Activated CD8-positive, alpha-beta memory T cell treated with anti-CD3 and anti-CD28 coated beads, Interleukin-2, amount 50 U/mL, for 24 hours (primary cell): Measurements from ENCODE around the gene SEC14L1.
"Not testable (repeated sequence)": the region's sequence is repeated elsewhere in the genome, so short reads cannot be mapped to it uniquely, and the experiment has no call there.

Source experiments
- DNase-seq: peaks from one replicate; pipeline ENCODE4 v3.0.0-alpha.2; 2020; ENCODE audit errors: extremely low read depth

The SEC14L1 gene

GRCh38 chr17:77237232-77238008 is 96.7 kb downstream of the SEC14L1 start:
- DNase-seq, result no peak

- no peak for DNase-seq
Observed at GRCh38 chr17:77240976-77241375, 100.2 kb downstream of the SEC14L1 start.

- DNase-seq, result no peak
Observed at GRCh38 chr17:77242118-77242851, 101.5 kb downstream of the SEC14L1 start.

GRCh38 chr17:77245162-77245926 is 104.6 kb downstream of the SEC14L1 start:
- DNase-seq, result no peak

DNA sequence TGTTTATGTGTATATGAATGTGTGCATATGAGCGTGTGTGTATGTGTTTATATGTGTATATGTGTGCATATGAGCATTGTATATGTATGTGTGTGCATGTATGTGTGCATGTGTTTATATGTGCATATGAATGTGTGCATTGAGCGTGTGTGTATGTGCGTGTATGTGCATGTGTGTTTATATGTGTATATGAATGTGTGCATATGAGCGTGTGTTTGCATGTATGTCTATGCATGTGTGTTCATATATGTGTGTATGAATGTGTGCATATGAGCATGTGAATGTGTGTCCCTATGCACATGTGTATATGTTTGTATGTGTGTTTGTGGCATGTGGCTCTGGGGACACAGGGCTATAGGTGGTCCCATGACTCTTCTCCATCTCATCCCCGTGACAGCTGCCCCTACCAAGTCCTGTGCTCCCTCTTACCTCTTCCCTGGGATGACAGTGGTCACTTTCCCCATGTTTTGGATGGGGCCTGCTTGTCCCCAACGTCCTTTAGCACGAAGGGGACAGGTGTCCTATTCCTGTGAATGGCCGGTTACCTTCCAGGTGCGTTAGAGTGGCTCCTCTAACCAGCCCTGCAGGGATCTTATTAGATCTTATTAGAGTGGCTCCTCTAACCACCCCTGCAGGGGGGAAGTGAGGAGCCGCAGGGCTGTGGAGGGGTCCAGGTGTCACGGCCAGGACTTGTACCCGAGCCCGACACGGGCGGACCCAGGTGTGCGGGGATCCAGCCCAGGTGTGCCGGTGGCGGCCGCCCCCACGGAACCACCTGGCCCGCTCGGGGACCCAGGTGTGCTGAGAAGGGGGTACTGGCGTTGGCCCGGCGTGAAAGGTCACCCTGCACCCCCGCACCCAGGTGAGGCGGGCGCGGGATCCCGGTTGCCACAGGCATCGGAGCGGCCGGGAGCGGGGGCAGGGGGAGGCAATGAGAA is 105.6 kb downstream of the SEC14L1 start:
- DNase-seq, result no peak

DNA sequence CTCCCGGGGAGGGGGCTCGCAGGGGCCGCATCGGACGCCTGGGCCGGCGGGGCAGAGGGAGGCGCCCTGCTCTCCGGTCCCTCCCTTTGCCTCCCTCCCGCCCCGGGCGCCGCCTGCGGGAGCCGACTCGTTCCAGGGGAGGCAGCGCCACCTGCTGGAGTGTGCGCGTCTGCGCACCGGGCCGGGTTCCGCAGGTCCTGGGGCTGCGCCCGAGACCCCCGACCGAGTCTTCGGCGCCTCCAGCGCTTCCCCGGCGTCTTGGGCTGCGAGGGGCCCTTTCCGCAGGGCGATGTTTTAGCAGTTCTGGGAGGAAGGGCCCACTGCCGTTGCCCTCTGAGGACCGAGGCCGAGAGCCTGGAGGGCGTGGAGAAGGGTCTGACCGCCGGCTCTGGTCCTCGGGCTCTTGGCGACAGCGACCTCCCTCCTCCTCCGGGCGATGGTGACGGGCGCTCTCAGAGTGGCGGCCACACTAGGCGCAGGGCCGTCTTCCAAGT is 106.3 kb downstream of the SEC14L1 start:
- peak; percentile 54 for DNase-seq

DNA sequence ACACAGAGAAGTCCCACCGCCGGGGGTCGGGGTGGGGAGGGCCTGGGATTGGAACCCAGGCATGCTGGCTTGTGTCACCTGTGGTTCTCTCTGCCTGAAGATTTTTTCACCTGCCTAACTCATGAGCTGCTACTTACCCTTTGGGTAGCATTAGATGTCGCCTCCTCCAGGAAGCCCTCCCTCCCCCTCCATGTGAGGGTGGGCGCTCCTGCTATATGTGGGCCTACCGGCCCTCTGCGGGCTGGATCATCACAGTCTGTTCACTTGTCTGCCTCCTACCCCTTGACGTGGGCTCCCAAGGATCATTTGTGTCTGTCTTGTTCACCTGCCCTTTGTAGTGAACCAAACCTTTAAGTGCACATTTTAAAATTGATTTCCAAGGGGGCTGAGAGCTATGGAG is 106.8 kb downstream of the SEC14L1 start:
- DNase-seq, result no peak

- DNase-seq, result no peak
Observed at GRCh38 chr17:77248216-77249114, 107.7 kb downstream of the SEC14L1 start.

GRCh38 chr17:77251622-77252183 is 110.9 kb downstream of the SEC14L1 start:
- DNase-seq, result no peak

DNA sequence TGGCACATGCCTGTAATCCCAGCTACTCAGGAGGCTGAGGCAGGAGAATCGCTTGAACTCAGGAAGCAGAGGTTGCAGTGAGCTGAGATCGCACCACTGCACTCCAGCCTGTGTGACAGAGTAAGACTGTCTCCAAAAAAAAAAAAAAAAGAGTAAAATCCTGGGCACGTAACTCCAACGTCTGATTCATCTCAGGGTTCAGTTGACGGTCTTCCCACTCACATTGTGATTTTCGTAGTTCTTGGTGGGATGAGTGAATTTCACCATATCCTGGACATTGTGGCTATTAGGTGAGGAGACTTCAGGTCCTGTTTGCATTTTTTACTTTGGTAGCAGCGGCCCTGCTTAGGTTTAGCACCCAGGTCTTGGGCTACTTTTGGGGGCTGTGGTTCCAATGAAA is 111.5 kb downstream of the SEC14L1 start:
- DNase-seq, result not testable (repeated sequence)

DNA sequence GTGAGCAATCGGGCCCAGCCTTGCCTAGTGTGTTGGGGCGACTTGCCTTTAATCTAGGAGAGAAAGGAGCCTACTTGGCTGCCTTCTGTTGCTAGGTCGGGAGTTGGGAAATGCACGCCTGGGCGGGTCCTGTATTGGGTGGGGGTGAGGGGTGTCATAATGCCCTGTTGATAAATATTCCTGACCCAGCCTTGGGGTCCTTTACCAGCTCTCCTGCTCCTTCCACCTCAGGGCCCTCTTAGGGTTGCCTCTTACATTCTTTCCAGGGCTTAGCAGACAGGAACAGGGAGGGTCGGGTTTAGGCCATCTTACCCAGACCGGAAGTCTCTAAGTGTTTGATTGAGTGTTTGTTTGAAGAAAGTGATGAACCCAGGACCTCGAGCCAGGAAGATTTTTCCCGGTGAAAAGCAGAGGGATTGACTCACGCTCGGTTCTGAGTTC is 112.9 kb downstream of the SEC14L1 start:
- DNase-seq, result no peak

DNA sequence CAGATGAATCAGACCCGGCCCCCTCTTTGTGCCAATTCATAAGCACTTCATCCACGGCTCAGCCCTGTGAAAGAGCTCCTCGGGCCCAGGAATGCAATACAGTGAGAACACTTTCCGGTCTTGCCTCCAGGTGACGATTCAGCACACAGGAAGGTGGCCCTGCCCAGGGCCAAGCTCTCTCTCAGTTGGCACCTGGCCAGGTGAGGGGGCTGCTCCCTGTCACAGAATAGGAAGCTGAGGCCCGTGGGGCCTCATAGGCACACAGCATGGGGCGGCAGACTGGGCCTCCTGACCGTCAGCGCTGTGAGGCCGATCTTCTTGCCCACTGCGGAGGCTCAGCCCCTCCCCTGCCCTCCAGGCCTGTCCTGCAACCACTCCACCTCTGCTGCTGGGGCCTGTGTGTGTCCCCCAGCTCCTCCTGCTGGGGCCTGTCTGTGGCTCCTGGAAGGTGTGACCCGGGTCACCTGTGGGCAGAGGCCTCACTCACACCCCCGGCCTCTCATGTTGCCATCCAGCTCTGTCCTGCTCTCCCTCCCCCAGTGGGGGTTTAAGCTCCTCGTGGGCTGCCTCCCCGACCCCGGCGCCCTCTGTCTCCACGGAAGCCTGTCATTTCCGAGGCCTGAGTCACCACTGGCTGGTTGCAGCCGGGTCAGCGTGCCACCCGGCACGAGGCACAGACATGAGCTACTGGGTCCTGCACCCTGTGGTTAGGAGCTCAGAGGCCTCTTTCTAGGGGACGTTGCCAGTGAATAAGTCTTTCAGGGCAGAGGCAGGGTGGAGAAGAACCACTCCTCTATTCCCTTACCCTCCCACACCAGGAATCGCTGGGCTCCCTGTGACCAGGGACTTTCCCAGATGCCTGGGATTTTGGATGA is 114.4 kb downstream of the SEC14L1 start:
- no peak for DNase-seq

- not testable (repeated sequence) for DNase-seq
Observed at GRCh38 chr17:77255970-77256369, 115.2 kb downstream of the SEC14L1 start.

- DNase-seq, result no peak
Observed at GRCh38 chr17:77256710-77257109, 115.9 kb downstream of the SEC14L1 start.

DNA sequence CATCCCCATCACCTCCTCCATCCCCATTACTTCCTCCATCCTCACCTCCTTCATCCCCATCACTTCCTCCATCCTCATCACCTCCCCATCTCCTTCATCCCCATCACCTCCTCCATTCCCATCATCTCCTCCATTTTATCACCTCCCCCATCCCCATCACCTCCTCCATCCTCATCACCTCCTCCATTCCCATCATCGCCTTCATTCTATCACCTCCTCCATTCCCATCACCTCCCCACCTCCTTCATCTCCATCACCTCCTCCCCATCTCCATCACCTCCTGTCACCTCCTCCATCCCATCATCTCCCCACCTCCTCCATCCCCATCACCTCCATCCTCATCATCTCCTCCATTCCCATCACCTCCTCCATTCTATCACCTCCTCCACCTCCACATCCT is 116.4 kb downstream of the SEC14L1 start:
- no peak for DNase-seq

DNA sequence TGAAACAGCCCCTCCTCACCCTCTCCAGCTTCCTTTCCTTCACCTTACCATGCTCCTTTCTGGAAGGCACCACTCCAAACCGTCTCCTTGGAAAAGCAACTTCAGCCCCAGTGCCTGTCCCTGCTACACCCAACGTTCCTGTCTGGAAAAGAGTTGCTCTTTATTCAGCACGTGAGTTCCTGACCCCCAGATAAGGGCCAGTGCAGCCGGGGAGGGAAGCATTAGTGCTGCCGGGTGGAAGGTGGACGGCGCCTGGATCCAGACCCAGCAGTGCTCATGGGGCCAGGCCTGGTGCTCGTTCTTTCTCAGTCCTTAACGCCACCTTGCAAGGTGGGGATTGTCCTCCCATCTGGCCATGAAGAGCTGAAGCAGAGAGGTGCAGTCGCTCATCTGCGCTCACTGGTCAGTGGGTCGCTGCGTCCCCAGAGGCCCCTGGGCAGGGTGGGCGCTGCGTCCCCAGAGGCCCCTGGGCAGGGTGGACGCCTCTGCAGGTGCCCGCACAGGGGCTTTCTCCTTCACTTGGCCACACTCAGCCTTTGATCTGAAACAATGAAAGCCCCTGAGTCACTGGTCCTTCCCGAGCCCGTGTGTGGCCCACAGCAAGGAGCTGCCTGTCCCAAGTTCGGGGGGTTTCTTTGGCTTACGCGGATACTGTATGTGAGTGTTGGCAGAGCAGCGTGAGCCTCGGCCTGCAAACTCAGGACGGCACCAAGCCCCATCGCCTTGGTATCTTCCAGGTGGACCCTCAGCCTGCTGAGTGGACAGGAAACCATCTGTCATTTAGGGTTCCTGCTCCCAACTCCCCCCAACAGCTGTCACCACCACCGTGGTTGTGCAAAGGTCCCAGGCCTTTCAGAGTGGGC is 117.1 kb downstream of the SEC14L1 start:
- no peak for DNase-seq

DNA sequence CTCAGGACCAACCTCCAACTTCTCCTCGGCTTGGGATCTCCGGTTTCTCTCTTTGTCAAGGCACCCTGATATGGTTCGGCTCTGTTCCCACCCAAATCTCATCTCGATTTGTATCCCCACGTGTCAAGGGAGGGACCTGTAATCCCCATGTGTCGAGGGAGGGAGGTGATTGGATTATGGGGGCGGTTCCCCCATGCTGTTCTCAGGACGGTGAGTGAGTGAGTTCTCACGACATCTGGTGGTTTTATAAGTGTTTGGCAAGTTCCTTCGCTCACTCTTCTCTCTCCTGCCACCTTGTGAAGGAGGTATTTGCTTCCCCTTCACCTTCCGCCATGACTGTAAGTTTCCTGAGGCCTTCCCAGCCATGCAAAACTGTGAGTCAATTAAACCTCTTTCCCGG is 117.9 kb downstream of the SEC14L1 start:
- DNase-seq, result no peak
